MV-4-11 (cell line): Measurements from ENCODE around the gene KRT23.

Experiments used
- DNase-seq: peaks from one replicate; lab custom pipeline; 2025; lab: John Stamatoyannopoulos, UW

KRT23 gene

GRCh38 chr17:40909351-40909750 is 28.1 kb downstream of the KRT23 start:
- peak; percentile 86 for DNase-seq

- no peak for DNase-seq
Measured at GRCh38 chr17:40906613-40907012, 30.8 kb downstream of the KRT23 start.

- DNase-seq: no peak
Measured at GRCh38 chr17:40905370-40905769, 32.1 kb downstream of the KRT23 start.

- DNase-seq: peak; percentile 81
Measured at GRCh38 chr17:40903129-40903847, 34.2 kb downstream of the KRT23 start.

- DNase-seq: no peak
Measured at GRCh38 chr17:40902498-40902897, 34.9 kb downstream of the KRT23 start.

GRCh38 chr17:40901981-40902474 is 35.4 kb downstream of the KRT23 start:
- DNase-seq: no peak

GRCh38 chr17:40900809-40901356 is 36.6 kb downstream of the KRT23 start:
- no peak for DNase-seq

- DNase-seq: no peak
Measured at GRCh38 chr17:40896916-40897455, 40.5 kb downstream of the KRT23 start.

- peak; percentile 64 for DNase-seq
Measured at GRCh38 chr17:40895106-40895730, 42.2 kb downstream of the KRT23 start.

- DNase-seq: no peak
Measured at GRCh38 chr17:40888196-40888720, 49.2 kb downstream of the KRT23 start.

GRCh38 chr17:40886090-40886489 is 51.4 kb downstream of the KRT23 start:
- DNase-seq: no peak

- no peak for DNase-seq
Measured at GRCh38 chr17:40884708-40885512, 52.5 kb downstream of the KRT23 start, which contains the start of gene KRT20. Gene KRT20 (minus strand): TSS chr17:40885242. CDS start chr17:40885185, 57 bp downstream.

- no peak for DNase-seq
Measured at GRCh38 chr17:40883626-40884334, 53.7 kb downstream of the KRT23 start.

GRCh38 chr17:40883031-40883430 is 54.4 kb downstream of the KRT23 start:
- no peak for DNase-seq

GRCh38 chr17:40879026-40879425 is 58.4 kb downstream of the KRT23 start:
- no peak for DNase-seq

GRCh38 chr17:40878044-40878443 is 59.4 kb downstream of the KRT23 start:
- no peak for DNase-seq

GRCh38 chr17:40873801-40874200 is 63.6 kb downstream of the KRT23 start:
- DNase-seq: no peak

- no peak for DNase-seq
Measured at GRCh38 chr17:40873255-40873654, 64.2 kb downstream of the KRT23 start.
